ENCODE results near the gene COPG2. TPM values are rescaled to one million over a fixed set of nuclear protein-coding genes. Genes with fewer than 3 reads are reported as not detected.
"Not testable (repeated sequence)": the region's sequence is repeated elsewhere in the genome, so short reads cannot be mapped to it uniquely, and the experiment has no call there.

The COPG2 gene
- total RNA-seq, 5 donors from 2014 or later (not counting 1 experiment from before 2014, with no cell fraction given), result 7.7 to 10.4 (median 8.5) TPM

GRCh38 chr7:130593033-130593432 lies 75.5 kb downstream of the COPG2 start:
- Histone ChIP-seq H3K9me3 (no peaks in the 10 kb centered on the region), H3K27ac (ENCODE audit: low read length) (no peak overlapping the region), H3K4me3 (ENCODE audit: control insufficient read depth in 1 of 2, extremely low read depth in 1 of 2, low read length in 1 of 2) (no peak overlapping the region), H3K4me1 (ENCODE audit: control insufficient read depth in 1 of 2, extremely low read depth in 1 of 2, insufficient read depth in 2 of 2, low read length in 2 of 2) (no peaks in the 10 kb centered on the region), H3K27me3 (replicated peaks in 1 of 2; ENCODE audit: control insufficient read depth in 2 of 2, extremely low read depth in 1 of 2, insufficient read depth in 2 of 2, low read length in 1 of 2) (no peaks in the 10 kb centered on the region), H3K36me3 (ENCODE audit: control insufficient read depth in 2 of 2, extremely low read depth in 1 of 2, insufficient read depth in 1 of 2, low read length in 1 of 2) (no peaks in the 10 kb centered on the region)
- 86% methylated on average over 1 of the region's 1 CpG for WGBS (ENCODE audit: insufficient coverage)
- Mint-ChIP-seq H3K4me1 (no peaks in the 10 kb centered on the region), H3K27me3 (no peaks in the 10 kb centered on the region), H3K9me3 (no peaks in the 10 kb centered on the region), H3K4me3 (no peak overlapping the region), H3K27ac (no peak overlapping the region), H3K36me3 (peaks cover 2% of the 10 kb centered on the region)
- DNase-seq, result no peak
- ATAC-seq (replicated peaks in 1 of 4), result no peak
- CTCF ChIA-PET, result no interaction called here
- POLR2A ChIA-PET, result no interaction called here

DNA sequence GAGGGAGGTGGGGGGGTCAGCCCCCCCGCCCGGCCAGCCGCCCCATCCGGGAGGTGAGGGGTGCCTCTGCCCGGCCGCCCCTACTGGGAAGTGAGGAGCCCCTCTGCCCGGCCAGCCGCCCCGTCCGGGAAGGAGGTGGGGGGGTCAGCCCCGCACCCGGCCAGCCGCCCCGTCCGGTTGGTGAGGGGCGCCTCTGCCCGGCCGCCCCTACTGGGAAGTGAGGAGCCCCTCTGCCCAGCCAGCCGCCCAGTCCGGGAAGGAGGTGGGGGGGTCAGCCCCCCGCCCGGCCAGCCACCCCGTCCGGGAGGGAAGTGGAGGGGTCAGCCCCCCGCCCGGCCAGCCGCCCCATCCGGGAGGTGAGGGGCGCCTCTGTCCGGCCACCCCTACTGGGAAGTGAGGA lies 77.1 kb downstream of the COPG2 start:
- H3K27me3 Mint-ChIP-seq; H3K9me3 Mint-ChIP-seq; CTCF ChIA-PET; H3K27ac ChIP-seq (ENCODE audit: low read length); H3K4me3 Mint-ChIP-seq; H3K36me3 Mint-ChIP-seq; POLR2A ChIA-PET; H3K4me3 ChIP-seq (ENCODE audit: control insufficient read depth in 1 of 2, extremely low read depth in 1 of 2, low read length in 1 of 2); DNase-seq; H3K27me3 ChIP-seq (replicated peaks in 1 of 2; ENCODE audit: control insufficient read depth in 2 of 2, extremely low read depth in 1 of 2, insufficient read depth in 2 of 2, low read length in 1 of 2); H3K9me3 ChIP-seq; H3K36me3 ChIP-seq (ENCODE audit: control insufficient read depth in 2 of 2, extremely low read depth in 1 of 2, insufficient read depth in 1 of 2, low read length in 1 of 2); H3K27ac Mint-ChIP-seq; H3K4me1 Mint-ChIP-seq; ATAC-seq (replicated peaks in 1 of 4); H3K4me1 ChIP-seq (ENCODE audit: control insufficient read depth in 1 of 2, extremely low read depth in 1 of 2, insufficient read depth in 2 of 2, low read length in 2 of 2): not testable (repeated sequence)
- no CpG with 5 or more reads among the region's 30 CpGs for WGBS (ENCODE audit: insufficient coverage)

GRCh38 chr7:130585932-130586331 lies 82.6 kb downstream of the COPG2 start:
- H3K4me1 ChIP-seq (ENCODE audit: control insufficient read depth in 1 of 2, extremely low read depth in 1 of 2, insufficient read depth in 2 of 2, low read length in 2 of 2); DNase-seq; ATAC-seq (replicated peaks in 1 of 4); H3K27me3 Mint-ChIP-seq; H3K4me3 Mint-ChIP-seq; H3K9me3 ChIP-seq; H3K27ac Mint-ChIP-seq; H3K4me3 ChIP-seq (ENCODE audit: control insufficient read depth in 1 of 2, extremely low read depth in 1 of 2, low read length in 1 of 2); H3K27me3 ChIP-seq (replicated peaks in 1 of 2; ENCODE audit: control insufficient read depth in 2 of 2, extremely low read depth in 1 of 2, insufficient read depth in 2 of 2, low read length in 1 of 2); H3K36me3 ChIP-seq (ENCODE audit: control insufficient read depth in 2 of 2, extremely low read depth in 1 of 2, insufficient read depth in 1 of 2, low read length in 1 of 2); POLR2A ChIA-PET; H3K4me1 Mint-ChIP-seq; H3K27ac ChIP-seq (ENCODE audit: low read length); CTCF ChIA-PET: not testable (repeated sequence)
- H3K9me3 Mint-ChIP-seq, result peaks cover 3 to 11% (median 4%) of the 10 kb centered on the region in 3 donors
- peaks cover 14% of the 10 kb centered on the region for H3K36me3 Mint-ChIP-seq
- no CpG with 5 or more reads among the region's 2 CpGs for WGBS (ENCODE audit: insufficient coverage)

- H3K4me1 ChIP-seq (ENCODE audit: control insufficient read depth in 1 of 2, extremely low read depth in 1 of 2, insufficient read depth in 2 of 2, low read length in 2 of 2); H3K27ac ChIP-seq (ENCODE audit: low read length); POLR2A ChIA-PET; H3K9me3 ChIP-seq; DNase-seq; H3K36me3 ChIP-seq (ENCODE audit: control insufficient read depth in 2 of 2, extremely low read depth in 1 of 2, insufficient read depth in 1 of 2, low read length in 1 of 2); H3K4me1 Mint-ChIP-seq; H3K27me3 ChIP-seq (replicated peaks in 1 of 2; ENCODE audit: control insufficient read depth in 2 of 2, extremely low read depth in 1 of 2, insufficient read depth in 2 of 2, low read length in 1 of 2); H3K4me3 Mint-ChIP-seq; ATAC-seq (replicated peaks in 1 of 4); H3K4me3 ChIP-seq (ENCODE audit: control insufficient read depth in 1 of 2, extremely low read depth in 1 of 2, low read length in 1 of 2); H3K27ac Mint-ChIP-seq; H3K27me3 Mint-ChIP-seq; CTCF ChIA-PET: not testable (repeated sequence)
- Mint-ChIP-seq H3K9me3 (peaks cover 4 to 18% (median 6%) of the 10 kb centered on the region in 3 donors), H3K36me3 (peaks cover 23% of the 10 kb centered on the region)
- WGBS (ENCODE audit: insufficient coverage), result 90% methylated on average over 2 of the region's 3 CpGs
Observed at GRCh38 chr7:130575110-130575509, 93.4 kb downstream of the COPG2 start.

- H3K9me3 ChIP-seq; H3K27me3 Mint-ChIP-seq; H3K4me1 ChIP-seq (ENCODE audit: control insufficient read depth in 1 of 2, extremely low read depth in 1 of 2, insufficient read depth in 2 of 2, low read length in 2 of 2); H3K4me3 Mint-ChIP-seq; H3K36me3 ChIP-seq (ENCODE audit: control insufficient read depth in 2 of 2, extremely low read depth in 1 of 2, insufficient read depth in 1 of 2, low read length in 1 of 2); H3K27ac Mint-ChIP-seq; POLR2A ChIA-PET; CTCF ChIA-PET; DNase-seq; H3K27me3 ChIP-seq (replicated peaks in 1 of 2; ENCODE audit: control insufficient read depth in 2 of 2, extremely low read depth in 1 of 2, insufficient read depth in 2 of 2, low read length in 1 of 2); H3K4me3 ChIP-seq (ENCODE audit: control insufficient read depth in 1 of 2, extremely low read depth in 1 of 2, low read length in 1 of 2); H3K4me1 Mint-ChIP-seq; ATAC-seq (replicated peaks in 1 of 4); H3K27ac ChIP-seq (ENCODE audit: low read length): not testable (repeated sequence)
- Mint-ChIP-seq H3K9me3 (peaks cover 4 to 42% (median 19%) of the 10 kb centered on the region in 3 donors), H3K36me3 (peaks cover 44% of the 10 kb centered on the region)
Observed at GRCh38 chr7:130570144-130570543, 98.4 kb downstream of the COPG2 start.

GRCh38 chr7:130566898-130567280 lies 101.7 kb downstream of the COPG2 start:
- H3K27me3 ChIP-seq (replicated peaks in 1 of 2; ENCODE audit: control insufficient read depth in 2 of 2, extremely low read depth in 1 of 2, insufficient read depth in 2 of 2, low read length in 1 of 2), result peaks cover 0 to 3% of the 10 kb centered on the region in 2 experiments
- no peaks in the 10 kb centered on the region for H3K4me1 ChIP-seq (ENCODE audit: control insufficient read depth in 1 of 2, extremely low read depth in 1 of 2, insufficient read depth in 2 of 2, low read length in 2 of 2)
- POLR2A ChIA-PET, result no interaction called here
- CTCF ChIA-PET, result interaction anchor here in 1 of 2 donors (0.6 kb wide), 1 partner anchor 1204 kb away, joined by 4 read pairs; no protein-coding TSS in a partner anchor
- WGBS (ENCODE audit: insufficient coverage), result no CpG with 5 or more reads among the region's 2 CpGs
- no peak for DNase-seq
- Mint-ChIP-seq H3K36me3 (peaks cover 42% of the 10 kb centered on the region), H3K4me1 (no peaks in the 10 kb centered on the region), H3K27ac (no peak overlapping the region), H3K4me3 (no peak overlapping the region), H3K27me3 (no peaks in the 10 kb centered on the region), H3K9me3 (peaks cover 4 to 44% (median 22%) of the 10 kb centered on the region in 3 donors)
- no peak overlapping the region for H3K4me3 ChIP-seq (ENCODE audit: control insufficient read depth in 1 of 2, extremely low read depth in 1 of 2, low read length in 1 of 2)
- H3K9me3 ChIP-seq, result peaks cover 2% of the 10 kb centered on the region
- no peak for ATAC-seq (replicated peaks in 1 of 4)
- no peak overlapping the region for H3K27ac ChIP-seq (ENCODE audit: low read length)
- H3K36me3 ChIP-seq (ENCODE audit: control insufficient read depth in 2 of 2, extremely low read depth in 1 of 2, insufficient read depth in 1 of 2, low read length in 1 of 2), result no peaks in the 10 kb centered on the region

- no peaks in the 10 kb centered on the region for H3K4me1 Mint-ChIP-seq
- peaks cover 42% of the 10 kb centered on the region for H3K36me3 Mint-ChIP-seq
- CTCF ChIA-PET, result no interaction called here
Observed at GRCh38 chr7:130566168-130566897, 102.2 kb downstream of the COPG2 start.

More at GRCh38 chr7:130566168-130566897, 102.2 kb downstream of the COPG2 start:
- DNase-seq (no peak), ATAC-seq (replicated peaks in 1 of 4) (no peak)
- peaks cover 2% of the 10 kb centered on the region for H3K9me3 ChIP-seq
- Mint-ChIP-seq H3K9me3 (peaks cover 4 to 44% (median 22%) of the 10 kb centered on the region in 3 donors), H3K27ac (no peak overlapping the region), H3K27me3 (no peaks in the 10 kb centered on the region), H3K4me3 (no peak overlapping the region)
- H3K4me1 ChIP-seq (ENCODE audit: control insufficient read depth in 1 of 2, extremely low read depth in 1 of 2, insufficient read depth in 2 of 2, low read length in 2 of 2), result no peaks in the 10 kb centered on the region
- H3K4me3 ChIP-seq (ENCODE audit: control insufficient read depth in 1 of 2, extremely low read depth in 1 of 2, low read length in 1 of 2), result no peak overlapping the region
- peaks cover 0 to 3% of the 10 kb centered on the region in 2 experiments for H3K27me3 ChIP-seq (replicated peaks in 1 of 2; ENCODE audit: control insufficient read depth in 2 of 2, extremely low read depth in 1 of 2, insufficient read depth in 2 of 2, low read length in 1 of 2)
- H3K27ac ChIP-seq (ENCODE audit: low read length), result no peak overlapping the region
- 93% methylated on average over 6 of the region's 9 CpGs for WGBS (ENCODE audit: insufficient coverage)
- H3K36me3 ChIP-seq (ENCODE audit: control insufficient read depth in 2 of 2, extremely low read depth in 1 of 2, insufficient read depth in 1 of 2, low read length in 1 of 2), result no peaks in the 10 kb centered on the region
- POLR2A ChIA-PET, result no interaction called here
